ENCODE measurements around the gene P3H4. TPM values are rescaled to one million over a fixed set of nuclear protein-coding genes. Genes with fewer than 3 reads are reported as not detected.

P3H4 gene
- total RNA-seq, 1 donor from 2014 or later, result 4.1 TPM

DNA sequence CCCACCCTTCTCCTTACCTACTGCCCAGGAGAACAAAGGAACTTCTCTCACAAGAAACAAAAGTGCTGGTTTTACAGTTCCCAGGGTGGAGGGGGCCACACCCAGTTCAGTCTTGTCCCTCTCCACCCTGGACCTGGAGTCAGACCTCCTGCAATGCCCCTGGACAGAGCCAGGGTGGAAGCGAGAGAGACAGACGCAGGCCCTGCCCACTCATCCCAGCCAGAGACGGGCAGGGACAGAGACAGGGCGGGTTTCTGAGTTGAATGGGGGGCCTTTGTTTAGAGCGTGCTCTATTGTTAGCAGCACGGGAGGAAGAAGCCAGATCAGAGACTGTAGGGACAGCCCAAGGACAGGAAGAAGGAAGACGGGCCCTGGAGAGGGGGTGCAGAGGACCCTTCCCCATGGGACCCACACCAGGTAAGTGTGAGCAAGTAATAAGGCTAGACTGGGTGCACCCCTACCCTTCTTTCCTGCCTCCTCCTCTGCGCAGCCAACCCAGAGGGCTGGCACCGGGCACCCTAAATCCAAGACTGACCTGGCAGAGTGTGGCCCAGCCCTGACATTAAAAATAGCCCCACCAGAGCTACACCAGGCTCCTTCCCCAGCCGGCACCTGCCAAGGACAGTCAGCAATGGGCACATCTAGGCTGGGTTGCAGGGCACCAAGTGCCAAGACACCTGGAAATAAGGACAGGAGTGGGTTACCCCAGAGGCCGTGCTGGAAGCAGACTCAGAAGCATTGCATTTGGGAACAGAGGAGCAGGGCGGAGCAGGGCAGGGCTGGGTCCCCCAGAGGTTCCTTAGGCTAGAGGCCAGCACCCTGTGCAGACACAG lies 36.1 kb downstream of the P3H4 start:
- no peaks in the 10 kb centered on the region for H3K36me3 Mint-ChIP-seq (ENCODE audit: low read depth)
- no peak overlapping the region for H3K4me3 Mint-ChIP-seq
- no peak for DNase-seq
- H3K4me1 Mint-ChIP-seq, result no peaks in the 10 kb centered on the region
- H3K27me3 Mint-ChIP-seq, result no peaks in the 10 kb centered on the region
- intact Hi-C loops (cut with micrococcal nuclease), result no loop called here
- H3K9me3 Mint-ChIP-seq, result no peaks in the 10 kb centered on the region
- no peak overlapping the region for H3K27ac Mint-ChIP-seq

DNA sequence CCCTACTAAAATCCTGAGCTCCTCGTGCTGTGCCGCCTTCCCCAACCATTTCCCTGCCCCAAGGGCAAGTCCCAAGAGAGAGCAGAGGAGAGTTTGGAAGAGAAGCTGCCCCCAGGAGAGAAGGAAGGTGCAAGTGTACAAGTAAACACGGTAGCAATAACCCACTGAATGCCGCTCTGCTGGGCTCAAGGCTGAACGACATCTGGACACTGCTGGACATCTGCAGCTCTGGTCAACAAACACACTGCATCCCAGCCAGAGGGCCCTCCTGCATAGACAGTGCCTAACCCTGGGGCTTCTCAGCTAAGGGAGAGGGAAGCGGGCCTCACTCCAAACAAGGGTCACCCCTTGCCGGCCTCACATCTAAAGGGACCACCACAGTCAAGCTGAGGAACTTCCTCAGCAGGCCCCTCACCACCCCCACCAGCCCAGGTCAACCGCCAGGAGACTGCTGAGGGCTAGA lies 38.0 kb downstream of the P3H4 start:
- Mint-ChIP-seq H3K4me3 (no peak overlapping the region), H3K4me1 (no peaks in the 10 kb centered on the region), H3K36me3 (ENCODE audit: low read depth) (no peaks in the 10 kb centered on the region), H3K27ac (no peak overlapping the region), H3K9me3 (no peaks in the 10 kb centered on the region), H3K27me3 (no peaks in the 10 kb centered on the region)
- no peak for DNase-seq
- intact Hi-C loops (cut with micrococcal nuclease), result no loop called here

GRCh38 chr17:41773190-41773588 lies 38.6 kb downstream of the P3H4 start:
- Mint-ChIP-seq H3K9me3 (no peaks in the 10 kb centered on the region), H3K4me3 (no peak overlapping the region), H3K4me1 (no peaks in the 10 kb centered on the region), H3K27me3 (no peaks in the 10 kb centered on the region), H3K36me3 (ENCODE audit: low read depth) (no peaks in the 10 kb centered on the region), H3K27ac (no peak overlapping the region)
- intact Hi-C loops (cut with micrococcal nuclease), result no loop called here
- DNase-seq, result no peak

DNA sequence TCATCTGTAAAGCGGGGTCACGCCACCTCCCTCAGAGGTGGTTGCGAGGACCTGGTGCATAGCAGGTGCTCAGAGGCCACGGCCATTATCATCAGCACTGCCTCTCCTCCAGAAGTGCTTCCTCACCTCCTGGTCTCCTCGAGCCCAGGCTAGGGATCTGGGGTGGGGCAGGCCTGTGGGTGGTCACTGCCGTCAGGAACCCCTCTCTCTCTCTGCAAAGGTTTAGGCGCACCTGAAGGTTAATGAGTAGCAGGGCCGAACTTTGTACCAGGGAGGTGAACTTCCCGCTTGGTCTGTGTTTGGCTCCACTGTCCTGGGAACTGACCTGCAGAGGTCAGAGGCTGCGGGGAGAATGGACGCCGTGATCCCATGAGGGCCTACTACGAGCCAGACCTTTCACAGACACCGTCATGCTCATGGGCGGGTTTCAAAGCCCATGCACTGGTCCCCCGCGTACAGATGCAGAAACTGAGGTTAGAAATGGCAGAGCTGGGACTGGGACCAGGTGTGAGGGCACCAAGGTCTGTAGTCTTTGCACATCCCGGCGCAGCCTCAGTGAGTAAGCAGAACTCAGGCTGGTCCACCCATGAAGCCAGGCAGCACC lies 39.1 kb downstream of the P3H4 start:
- Mint-ChIP-seq H3K27ac (no peak overlapping the region), H3K27me3 (no peaks in the 10 kb centered on the region), H3K36me3 (ENCODE audit: low read depth) (no peaks in the 10 kb centered on the region), H3K4me3 (no peak overlapping the region), H3K9me3 (no peaks in the 10 kb centered on the region), H3K4me1 (no peaks in the 10 kb centered on the region)
- intact Hi-C loops (cut with micrococcal nuclease), result no loop called here
- DNase-seq, result no peak

DNA sequence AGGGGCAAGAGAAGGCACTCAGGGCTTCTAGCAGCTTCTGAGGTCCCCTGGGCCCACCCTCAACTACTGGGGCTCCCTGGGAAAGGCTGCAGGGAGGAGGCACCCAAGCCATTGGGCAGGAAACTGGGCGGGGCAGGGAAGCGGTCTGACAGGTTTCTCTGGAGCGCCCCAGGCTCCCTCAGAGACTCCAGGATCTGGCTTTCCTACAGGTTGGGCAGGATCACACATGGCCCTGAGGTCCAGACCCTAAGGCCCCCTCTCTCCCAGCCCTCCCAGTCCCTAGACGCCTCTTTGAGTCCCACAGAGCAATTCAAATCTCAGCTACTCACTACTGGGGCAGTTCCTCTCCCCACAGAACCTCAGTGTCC lies 39.5 kb downstream of the P3H4 start:
- intact Hi-C loops (cut with micrococcal nuclease), result no loop called here
- no peaks in the 10 kb centered on the region for H3K27me3 Mint-ChIP-seq
- no peaks in the 10 kb centered on the region for H3K4me1 Mint-ChIP-seq
- H3K36me3 Mint-ChIP-seq (ENCODE audit: low read depth), result no peaks in the 10 kb centered on the region
- no peak overlapping the region for H3K4me3 Mint-ChIP-seq
- H3K27ac Mint-ChIP-seq, result no peak overlapping the region
- no peaks in the 10 kb centered on the region for H3K9me3 Mint-ChIP-seq
- no peak for DNase-seq

- Mint-ChIP-seq H3K27ac (no peak overlapping the region), H3K9me3 (no peaks in the 10 kb centered on the region), H3K36me3 (ENCODE audit: low read depth) (no peaks in the 10 kb centered on the region), H3K4me3 (no peak overlapping the region), H3K4me1 (no peaks in the 10 kb centered on the region), H3K27me3 (no peaks in the 10 kb centered on the region)
- no peak for DNase-seq
- intact Hi-C loops (cut with micrococcal nuclease), result no loop called here
These were observed 40.2 kb downstream of the P3H4 start for GRCh38 chr17:41771389-41772206.

- H3K27me3 Mint-ChIP-seq, result no peaks in the 10 kb centered on the region
- H3K36me3 Mint-ChIP-seq (ENCODE audit: low read depth), result no peaks in the 10 kb centered on the region
- no peaks in the 10 kb centered on the region for H3K4me1 Mint-ChIP-seq
- no peak overlapping the region for H3K4me3 Mint-ChIP-seq
- H3K9me3 Mint-ChIP-seq, result no peaks in the 10 kb centered on the region
- DNase-seq, result no peak
- H3K27ac Mint-ChIP-seq, result no peak overlapping the region
- intact Hi-C loops (cut with micrococcal nuclease), result no loop called here
These were observed 41.8 kb downstream of the P3H4 start for GRCh38 chr17:41769985-41770384.

DNA sequence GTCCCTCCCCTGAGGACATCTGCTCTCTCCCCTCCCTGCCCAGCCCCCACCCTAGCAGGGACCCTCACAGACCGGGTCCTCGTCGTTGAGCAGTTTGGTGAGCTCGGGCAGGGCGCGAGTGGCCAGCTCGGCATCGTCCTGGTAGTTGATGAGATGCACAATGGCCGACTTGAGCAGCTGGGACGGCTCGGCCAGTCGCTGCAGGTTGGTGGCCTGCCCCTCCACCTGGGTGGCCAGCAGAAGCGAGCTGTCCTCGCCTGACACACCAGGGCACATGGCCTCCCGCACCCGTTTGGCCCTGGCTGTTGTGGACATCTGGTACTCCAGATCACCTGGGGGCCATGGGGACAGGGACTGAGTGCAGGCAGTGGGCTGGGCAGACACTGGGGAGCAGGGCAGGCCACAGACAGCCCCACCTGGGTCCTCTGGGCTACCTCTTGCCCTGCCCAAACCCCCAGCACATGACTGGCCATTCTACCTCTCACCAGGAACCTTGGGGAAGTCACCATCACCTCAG lies 42.3 kb downstream of the P3H4 start:
- H3K27me3 Mint-ChIP-seq, result no peaks in the 10 kb centered on the region
- no peak overlapping the region for H3K27ac Mint-ChIP-seq
- intact Hi-C loops (cut with micrococcal nuclease), result no loop called here
- no peaks in the 10 kb centered on the region for H3K9me3 Mint-ChIP-seq
- no peaks in the 10 kb centered on the region for H3K4me1 Mint-ChIP-seq
- DNase-seq, result no peak
- H3K36me3 Mint-ChIP-seq (ENCODE audit: low read depth), result no peaks in the 10 kb centered on the region
- H3K4me3 Mint-ChIP-seq, result no peak overlapping the region

DNA sequence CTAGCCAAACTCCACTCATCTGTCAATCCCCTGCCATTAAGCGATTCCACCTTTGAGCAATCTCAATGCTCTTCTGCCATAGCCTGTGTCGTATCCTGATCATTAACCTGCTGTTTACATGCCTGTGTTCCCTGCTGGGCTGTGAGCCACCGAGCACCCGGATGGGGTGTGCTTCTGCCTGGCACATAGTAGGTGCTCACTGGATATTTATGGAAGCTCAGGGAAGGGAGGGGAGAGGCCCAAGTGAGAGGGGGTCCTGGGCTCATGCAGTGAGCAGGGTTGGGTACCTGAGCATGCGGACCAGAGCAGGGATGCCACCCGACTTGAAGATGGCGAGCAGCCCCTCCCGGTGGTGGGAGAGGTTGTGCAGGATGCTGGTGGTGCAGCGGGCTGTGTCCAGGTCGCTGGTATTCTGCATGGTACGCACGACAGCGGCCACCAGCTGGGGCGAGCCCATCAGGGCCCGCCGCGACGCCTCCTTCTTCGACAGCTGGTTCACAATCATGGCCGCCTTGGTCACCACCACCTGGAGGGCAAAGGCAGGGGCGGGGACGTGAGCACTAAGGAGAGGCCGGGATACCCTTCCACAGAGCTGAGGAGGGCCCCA lies 43.0 kb downstream of the P3H4 start:
- no peak for DNase-seq
- intact Hi-C loops (cut with micrococcal nuclease), result no loop called here
- H3K27ac Mint-ChIP-seq, result no peak overlapping the region
- H3K27me3 Mint-ChIP-seq, result no peaks in the 10 kb centered on the region
- H3K4me1 Mint-ChIP-seq, result no peaks in the 10 kb centered on the region
- H3K9me3 Mint-ChIP-seq, result no peaks in the 10 kb centered on the region
- no peak overlapping the region for H3K4me3 Mint-ChIP-seq
- no peaks in the 10 kb centered on the region for H3K36me3 Mint-ChIP-seq (ENCODE audit: low read depth)

DNA sequence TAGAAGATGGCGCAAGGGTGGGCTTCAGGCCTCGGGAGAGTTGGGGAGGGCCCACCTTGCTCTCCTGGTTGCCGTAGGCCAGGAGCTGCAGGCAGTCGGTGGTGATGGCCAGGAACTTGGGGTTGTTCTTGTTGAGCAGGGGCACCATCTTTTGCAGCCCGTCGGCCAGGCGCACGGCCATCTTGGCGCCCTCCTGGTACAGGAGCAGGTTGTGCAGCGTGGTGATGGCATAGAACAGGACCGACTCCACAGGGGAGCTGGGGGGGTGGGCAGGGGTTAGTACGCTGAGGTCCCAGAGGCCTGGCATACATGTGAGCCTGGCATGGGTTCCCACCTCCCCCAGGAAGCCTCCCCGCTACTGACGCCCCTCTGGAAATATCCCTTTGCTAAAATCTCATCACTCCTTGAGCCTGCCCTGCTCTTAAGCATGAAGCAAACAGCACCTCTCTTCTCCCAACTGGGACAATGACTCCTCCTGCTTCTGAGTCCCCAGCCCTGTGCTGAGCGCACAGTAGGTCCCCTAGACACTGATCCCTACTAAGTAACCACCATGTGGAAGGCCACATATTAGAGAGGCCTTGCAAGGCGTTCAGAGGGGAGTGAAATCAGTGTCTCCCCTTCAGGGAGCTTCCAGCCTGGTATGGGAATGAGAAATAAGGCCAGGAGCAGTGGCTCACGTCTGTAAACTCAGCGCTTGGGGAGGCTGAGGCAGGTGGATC lies 44.3 kb downstream of the P3H4 start:
- H3K9me3 Mint-ChIP-seq, result no peaks in the 10 kb centered on the region

GRCh38 chr17:41766135-41766534 lies 45.6 kb downstream of the P3H4 start:
- H3K4me3 Mint-ChIP-seq, result no peak overlapping the region
- H3K36me3 Mint-ChIP-seq (ENCODE audit: low read depth), result no peaks in the 10 kb centered on the region
- no peak overlapping the region for H3K27ac Mint-ChIP-seq
- no peaks in the 10 kb centered on the region for H3K27me3 Mint-ChIP-seq
- no peaks in the 10 kb centered on the region for H3K9me3 Mint-ChIP-seq
- intact Hi-C loops (cut with micrococcal nuclease), result no loop called here
- no peak for DNase-seq
- H3K4me1 Mint-ChIP-seq, result no peaks in the 10 kb centered on the region

More for the DNA sequence above, 44.3 kb downstream of the P3H4 start:
- H3K4me3 Mint-ChIP-seq, result no peak overlapping the region
- H3K4me1 Mint-ChIP-seq, result no peaks in the 10 kb centered on the region
- no peak overlapping the region for H3K27ac Mint-ChIP-seq
- intact Hi-C loops (cut with micrococcal nuclease), result no loop called here
- H3K27me3 Mint-ChIP-seq, result no peaks in the 10 kb centered on the region
- no peaks in the 10 kb centered on the region for H3K36me3 Mint-ChIP-seq (ENCODE audit: low read depth)
- no peak for DNase-seq

GRCh38 chr17:41763327-41763726 lies 48.4 kb downstream of the P3H4 start:
- DNase-seq, result no peak
- Mint-ChIP-seq H3K4me3 (no peak overlapping the region), H3K9me3 (no peaks in the 10 kb centered on the region), H3K27me3 (no peaks in the 10 kb centered on the region), H3K27ac (no peak overlapping the region), H3K4me1 (no peaks in the 10 kb centered on the region), H3K36me3 (ENCODE audit: low read depth) (no peaks in the 10 kb centered on the region)
- intact Hi-C loops (cut with micrococcal nuclease), result no loop called here

DNA sequence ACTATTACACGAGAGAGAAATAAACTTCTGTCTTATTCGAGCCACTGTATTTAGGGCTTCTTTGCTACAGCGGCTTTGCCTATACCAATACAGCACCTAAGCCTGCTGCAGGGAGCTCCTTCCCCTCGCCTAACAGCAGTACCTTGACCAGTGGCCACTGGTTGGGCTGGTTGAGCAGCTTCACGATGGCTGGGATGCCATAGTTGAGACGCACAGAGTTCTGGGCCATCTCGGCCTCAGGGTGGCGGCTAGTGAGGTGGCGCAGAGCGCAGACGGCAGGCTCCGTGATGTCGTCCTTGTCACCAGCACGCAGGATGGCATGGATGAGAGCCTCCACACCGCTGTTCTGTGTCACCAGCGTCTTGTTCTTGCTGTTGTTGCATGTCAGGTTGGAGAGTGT lies 48.9 kb downstream of the P3H4 start:
- no peak overlapping the region for H3K27ac Mint-ChIP-seq
- no peaks in the 10 kb centered on the region for H3K9me3 Mint-ChIP-seq
- H3K36me3 Mint-ChIP-seq (ENCODE audit: low read depth), result no peaks in the 10 kb centered on the region
- no peak for DNase-seq
- intact Hi-C loops (cut with micrococcal nuclease), result no loop called here
- no peaks in the 10 kb centered on the region for H3K4me1 Mint-ChIP-seq
- H3K4me3 Mint-ChIP-seq, result no peak overlapping the region
- no peaks in the 10 kb centered on the region for H3K27me3 Mint-ChIP-seq
